Measurements from ENCODE around the gene PDCD1. TPM values are rescaled to one million over a fixed set of nuclear protein-coding genes. Genes with fewer than 3 reads are reported as not detected.

The PDCD1 gene
- total and polyA plus RNA-seq, 2 donors from 2014 or later: 0.49 to 1.6 TPM

DNA sequence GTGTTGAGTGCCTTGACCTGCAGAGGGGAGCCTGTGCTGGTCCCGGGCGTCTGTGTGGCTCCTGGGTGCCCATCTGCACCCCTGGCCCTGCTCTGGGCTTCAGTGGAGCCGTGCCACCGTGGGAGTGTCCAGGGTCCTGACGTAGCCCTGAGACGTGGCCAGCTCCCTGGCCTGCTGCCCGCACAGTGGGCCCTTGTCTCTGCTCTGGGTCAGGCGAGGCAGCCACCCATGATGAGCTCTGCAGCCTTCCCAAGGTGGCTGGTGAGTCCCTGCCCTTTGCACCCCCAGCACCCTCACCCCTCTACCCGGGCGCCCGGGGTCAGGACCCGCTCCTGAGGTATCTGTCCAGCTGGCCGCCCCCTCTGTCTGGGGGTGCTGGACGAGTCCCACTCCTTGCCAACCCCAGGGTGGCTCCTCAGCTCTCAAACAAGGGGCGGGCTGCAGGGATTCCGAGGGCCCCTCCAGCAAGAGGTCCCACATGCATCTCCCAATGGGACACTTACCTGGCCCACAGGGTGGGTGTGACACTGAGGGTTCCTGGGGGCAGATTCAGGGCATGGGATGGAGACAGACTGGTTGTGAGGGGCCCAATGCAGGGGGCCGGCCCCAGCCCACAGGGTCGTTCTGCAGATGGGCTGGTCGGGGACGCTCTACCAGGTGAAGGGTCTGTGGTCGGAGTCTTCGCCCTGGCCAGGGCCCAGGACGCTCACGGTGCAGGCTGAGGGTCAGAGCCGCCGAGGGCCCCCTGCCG is 47.3 kb downstream of the PDCD1 start:
- H3K4me3 ChIP-seq (ENCODE audit: low read length in 3 of 3): no peak overlapping the region
- no peak overlapping the region for H3K9ac ChIP-seq (ENCODE audit: low read length in 3 of 3)
- TF ChIP-seq, protein P1, sequence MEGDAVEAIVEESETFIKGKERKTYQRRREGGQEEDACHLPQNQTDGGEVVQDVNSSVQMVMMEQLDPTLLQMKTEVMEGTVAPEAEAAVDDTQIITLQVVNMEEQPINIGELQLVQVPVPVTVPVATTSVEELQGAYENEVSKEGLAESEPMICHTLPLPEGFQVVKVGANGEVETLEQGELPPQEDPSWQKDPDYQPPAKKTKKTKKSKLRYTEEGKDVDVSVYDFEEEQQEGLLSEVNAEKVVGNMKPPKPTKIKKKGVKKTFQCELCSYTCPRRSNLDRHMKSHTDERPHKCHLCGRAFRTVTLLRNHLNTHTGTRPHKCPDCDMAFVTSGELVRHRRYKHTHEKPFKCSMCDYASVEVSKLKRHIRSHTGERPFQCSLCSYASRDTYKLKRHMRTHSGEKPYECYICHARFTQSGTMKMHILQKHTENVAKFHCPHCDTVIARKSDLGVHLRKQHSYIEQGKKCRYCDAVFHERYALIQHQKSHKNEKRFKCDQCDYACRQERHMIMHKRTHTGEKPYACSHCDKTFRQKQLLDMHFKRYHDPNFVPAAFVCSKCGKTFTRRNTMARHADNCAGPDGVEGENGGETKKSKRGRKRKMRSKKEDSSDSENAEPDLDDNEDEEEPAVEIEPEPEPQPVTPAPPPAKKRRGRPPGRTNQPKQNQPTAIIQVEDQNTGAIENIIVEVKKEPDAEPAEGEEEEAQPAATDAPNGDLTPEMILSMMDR (IDR thresholded peaks at IDR 0.05; ENCODE audit: borderline replicate concordance, extremely low read depth, insufficient read depth): no peak
- peaks cover 0 to 4% (median 0%) of the 10 kb centered on the region in 3 donors for H3K4me1 ChIP-seq (ENCODE audit: control insufficient read depth in 2 of 3, insufficient read depth in 2 of 3, low read depth in 1 of 3, low read length in 3 of 3)
- H3K9me3 ChIP-seq (ENCODE audit: control insufficient read depth in 2 of 3, insufficient read depth in 1 of 3, low read length in 3 of 3): no peaks in the 10 kb centered on the region
- no peaks in the 10 kb centered on the region for H3K36me3 ChIP-seq (ENCODE audit: control insufficient read depth in 2 of 3, insufficient read depth in 3 of 3, low read length in 3 of 3)
- no peak overlapping the region for H3K27ac ChIP-seq (ENCODE audit: low read depth in 2 of 2, low read length in 2 of 2)
- intact Hi-C loops (cut with DNase I): no loop called here
- H3K27me3 ChIP-seq (ENCODE audit: control insufficient read depth, insufficient read depth, low read length): no peaks in the 10 kb centered on the region
- FAIRE-seq (no peak), DNase-seq (peak in 2 of 5 donors; percentile 56 to 75)

DNA sequence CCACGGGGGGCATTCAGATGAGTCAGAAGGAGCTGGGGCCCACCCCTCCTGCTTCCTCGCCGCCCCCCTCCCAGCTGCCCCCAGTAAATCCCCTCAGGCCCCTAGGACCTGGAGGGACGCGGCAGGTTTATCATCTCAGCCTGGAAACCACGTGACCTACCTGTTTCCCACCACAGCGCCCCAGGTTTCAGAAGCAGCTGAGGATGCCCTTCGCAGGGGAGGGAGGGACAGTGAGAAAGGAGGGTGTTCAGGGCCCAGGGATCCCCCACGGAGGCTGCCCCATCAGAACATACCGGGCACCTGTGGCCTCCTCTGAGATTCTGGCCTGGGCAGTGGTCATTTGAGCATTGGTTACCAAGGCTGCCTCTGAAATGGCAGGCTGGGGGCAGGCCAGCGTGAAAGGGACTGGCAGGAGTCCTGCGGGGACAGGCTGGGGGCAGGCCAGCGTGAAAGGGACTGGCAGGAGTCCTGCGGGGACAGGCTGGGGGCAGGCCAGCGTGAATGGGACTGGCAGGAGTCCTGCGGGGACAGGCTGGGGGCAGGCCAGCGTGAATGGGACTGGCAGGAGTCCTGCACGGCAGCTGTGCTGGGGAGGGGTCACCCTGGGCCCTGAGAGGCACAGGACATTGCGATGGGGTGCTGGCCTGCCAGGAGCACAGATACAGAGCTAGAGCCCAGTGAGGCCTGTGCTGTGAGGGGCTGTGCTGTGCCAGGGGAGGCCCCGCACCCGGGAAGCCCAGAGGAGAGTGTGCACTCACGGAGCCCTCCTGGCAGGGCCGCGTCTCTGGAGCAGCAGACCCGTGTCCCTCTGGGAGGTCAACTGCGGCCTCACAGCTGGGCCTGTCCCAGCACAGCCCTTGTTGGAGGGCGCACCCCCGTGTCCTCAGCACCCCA is 48.1 kb downstream of the PDCD1 start:
- Histone ChIP-seq H3K9ac (ENCODE audit: low read length in 3 of 3) (no peak overlapping the region), H3K36me3 (ENCODE audit: control insufficient read depth in 2 of 3, insufficient read depth in 3 of 3, low read length in 3 of 3) (no peaks in the 10 kb centered on the region), H3K27ac (ENCODE audit: low read depth in 2 of 2, low read length in 2 of 2) (no peak overlapping the region), H3K4me3 (ENCODE audit: low read length in 3 of 3) (no peak overlapping the region), H3K9me3 (ENCODE audit: control insufficient read depth in 2 of 3, insufficient read depth in 1 of 3, low read length in 3 of 3) (no peaks in the 10 kb centered on the region), H3K27me3 (ENCODE audit: control insufficient read depth, insufficient read depth, low read length) (no peaks in the 10 kb centered on the region), H3K4me1 (ENCODE audit: control insufficient read depth in 2 of 3, insufficient read depth in 2 of 3, low read depth in 1 of 3, low read length in 3 of 3) (peaks cover 0 to 4% (median 0%) of the 10 kb centered on the region in 3 donors)
- FAIRE-seq (no peak), DNase-seq (peak in 2 of 5 donors; percentile 48 to 77)
- intact Hi-C loops (cut with DNase I): no loop called here
- TF ChIP-seq, protein P1 (IDR thresholded peaks at IDR 0.05; ENCODE audit: borderline replicate concordance, extremely low read depth, insufficient read depth): no peak

DNA sequence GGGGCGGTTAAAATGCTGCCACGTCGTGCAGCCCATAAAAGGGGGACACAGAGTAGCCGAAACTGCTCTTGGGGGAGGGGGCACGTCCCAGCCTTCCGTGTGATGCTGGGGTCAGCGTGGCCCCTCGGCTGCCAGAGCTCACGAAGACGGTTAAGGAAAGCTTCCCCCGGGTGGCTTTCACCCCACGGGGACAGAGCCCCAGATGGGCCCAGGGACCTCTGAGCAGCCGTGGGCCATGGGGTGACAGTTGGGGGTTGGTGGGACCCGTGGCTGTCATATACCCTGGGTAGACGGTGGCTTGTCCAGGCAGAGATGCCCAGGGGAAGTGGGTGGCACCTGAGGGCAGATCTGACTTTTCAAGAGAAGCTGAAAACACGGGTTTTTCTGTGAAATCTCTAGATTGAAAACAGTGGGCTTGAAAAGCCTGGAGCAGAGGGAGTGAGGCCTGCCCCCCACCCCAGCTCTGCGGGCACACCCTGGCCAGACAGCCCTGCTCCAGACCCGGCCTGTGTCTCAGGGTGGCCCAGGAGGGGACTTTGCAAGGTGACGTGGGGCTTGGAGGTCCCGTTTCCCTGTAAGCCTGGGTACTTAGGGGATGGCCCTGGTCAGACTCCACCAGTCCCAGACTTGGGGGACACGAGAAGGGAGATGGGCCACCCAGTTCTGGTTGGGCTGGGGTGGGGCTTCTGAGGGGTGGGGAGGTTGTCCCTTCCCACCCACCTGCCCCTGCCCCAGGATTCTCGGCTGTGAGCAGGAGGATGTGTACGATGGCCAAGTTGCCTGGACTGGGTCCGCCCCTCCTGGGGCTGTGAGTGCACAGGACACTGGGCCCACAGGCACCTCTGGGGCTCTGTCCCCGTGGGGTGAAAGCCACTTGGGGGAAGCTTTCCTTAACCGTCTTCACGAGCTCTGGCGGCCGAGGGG is 49.0 kb downstream of the PDCD1 start:
- peaks cover 2 to 8% (median 2%) of the 10 kb centered on the region in 3 donors for H3K4me1 ChIP-seq (ENCODE audit: control insufficient read depth in 2 of 3, insufficient read depth in 2 of 3, low read depth in 1 of 3, low read length in 3 of 3)
- intact Hi-C loops (cut with DNase I): no loop called here
- H3K27ac ChIP-seq (ENCODE audit: low read depth in 2 of 2, low read length in 2 of 2): peak overlapping the region in 1 of 2 donors; percentile 57
- H3K4me3 ChIP-seq (ENCODE audit: low read length in 3 of 3): no peak overlapping the region
- FAIRE-seq (no peak), DNase-seq (peak in 2 of 5 donors; percentile 60 to 65)
- no peaks in the 10 kb centered on the region for H3K9me3 ChIP-seq (ENCODE audit: control insufficient read depth in 2 of 3, insufficient read depth in 1 of 3, low read length in 3 of 3)
- H3K9ac ChIP-seq (ENCODE audit: low read length in 3 of 3): no peak overlapping the region
- TF ChIP-seq, protein P1 (IDR thresholded peaks at IDR 0.05; ENCODE audit: borderline replicate concordance, extremely low read depth, insufficient read depth): no peak
- H3K27me3 ChIP-seq (ENCODE audit: control insufficient read depth, insufficient read depth, low read length): no peaks in the 10 kb centered on the region
- H3K36me3 ChIP-seq (ENCODE audit: control insufficient read depth in 2 of 3, insufficient read depth in 3 of 3, low read length in 3 of 3): no peaks in the 10 kb centered on the region

Measured in kidney (tissue), 14 donors.